ENCODE measurements around the gene ZNF532. TPM values are rescaled to one million over a fixed set of nuclear protein-coding genes. Genes with fewer than 3 reads are reported as not detected.

The ZNF532 gene
- total RNA-seq, 1 donor from 2014 or later: 41.3 TPM

- Histone ChIP-seq H3K4me3 (ENCODE audit: low read depth, low read length) (no peak overlapping the region), H3K27me3 (ENCODE audit: control insufficient read depth, insufficient read depth, low read length) (no peaks in the 10 kb centered on the region), H3K36me3 (ENCODE audit: control insufficient read depth, insufficient read depth, low read length) (no peaks in the 10 kb centered on the region)
- DNase-seq (ENCODE audit: low read depth): no peak
- TF ChIP-seq CTCF (IDR thresholded peaks at IDR 0.05; ENCODE audit: insufficient read depth, low read length, severe bottlenecking): no peak
- FAIRE-seq: peak; percentile 13
These were observed 167.6 kb downstream of the ZNF532 start for GRCh38 chr18:59032308-59032707.

- DNase-seq (ENCODE audit: low read depth): peak; percentile 26
- H3K27me3 ChIP-seq (ENCODE audit: control insufficient read depth, insufficient read depth, low read length): no peaks in the 10 kb centered on the region
- FAIRE-seq: no peak
These were observed 168.7 kb downstream of the ZNF532 start for GRCh38 chr18:59033359-59033758.

GRCh38 chr18:59033974-59034373, 169.3 kb downstream of the ZNF532 start:
- no peaks in the 10 kb centered on the region for H3K27me3 ChIP-seq (ENCODE audit: control insufficient read depth, insufficient read depth, low read length)
- TF ChIP-seq CTCF (IDR thresholded peaks at IDR 0.05; ENCODE audit: insufficient read depth, low read length, severe bottlenecking): no peak
- no peaks in the 10 kb centered on the region for H3K36me3 ChIP-seq (ENCODE audit: control insufficient read depth, insufficient read depth, low read length)
- no peak overlapping the region for H3K4me3 ChIP-seq (ENCODE audit: low read depth, low read length)
- FAIRE-seq (no peak), DNase-seq (ENCODE audit: low read depth) (no peak)

More at GRCh38 chr18:59033359-59033758, 168.7 kb downstream of the ZNF532 start:
- no peak for TF ChIP-seq CTCF (IDR thresholded peaks at IDR 0.05; ENCODE audit: insufficient read depth, low read length, severe bottlenecking)
- Histone ChIP-seq H3K36me3 (ENCODE audit: control insufficient read depth, insufficient read depth, low read length) (no peaks in the 10 kb centered on the region), H3K4me3 (ENCODE audit: low read depth, low read length) (no peak overlapping the region)

- Histone ChIP-seq H3K27me3 (ENCODE audit: control insufficient read depth, insufficient read depth, low read length) (no peaks in the 10 kb centered on the region), H3K4me3 (ENCODE audit: low read depth, low read length) (no peak overlapping the region), H3K36me3 (ENCODE audit: control insufficient read depth, insufficient read depth, low read length) (no peaks in the 10 kb centered on the region)
- DNase-seq (ENCODE audit: low read depth) (no peak), FAIRE-seq (no peak)
- TF ChIP-seq CTCF (IDR thresholded peaks at IDR 0.05; ENCODE audit: insufficient read depth, low read length, severe bottlenecking): no peak
These were observed 170.9 kb downstream of the ZNF532 start for GRCh38 chr18:59035591-59035990.

Other genes starting within 250 kb of the ZNF532 start
- gene ALPK2, start 235.8 kb upstream of the ZNF532 start, total RNA-seq: 0.26 TPM in 1 of 2 replicates, not detected in the other
- gene MALT1, start 193.4 kb upstream of the ZNF532 start, total RNA-seq: 62.4 and 64.6 TPM in 2 replicates

Measured in bronchial epithelial cell (primary cell).